ENCODE results near the gene NMS.

DNA sequence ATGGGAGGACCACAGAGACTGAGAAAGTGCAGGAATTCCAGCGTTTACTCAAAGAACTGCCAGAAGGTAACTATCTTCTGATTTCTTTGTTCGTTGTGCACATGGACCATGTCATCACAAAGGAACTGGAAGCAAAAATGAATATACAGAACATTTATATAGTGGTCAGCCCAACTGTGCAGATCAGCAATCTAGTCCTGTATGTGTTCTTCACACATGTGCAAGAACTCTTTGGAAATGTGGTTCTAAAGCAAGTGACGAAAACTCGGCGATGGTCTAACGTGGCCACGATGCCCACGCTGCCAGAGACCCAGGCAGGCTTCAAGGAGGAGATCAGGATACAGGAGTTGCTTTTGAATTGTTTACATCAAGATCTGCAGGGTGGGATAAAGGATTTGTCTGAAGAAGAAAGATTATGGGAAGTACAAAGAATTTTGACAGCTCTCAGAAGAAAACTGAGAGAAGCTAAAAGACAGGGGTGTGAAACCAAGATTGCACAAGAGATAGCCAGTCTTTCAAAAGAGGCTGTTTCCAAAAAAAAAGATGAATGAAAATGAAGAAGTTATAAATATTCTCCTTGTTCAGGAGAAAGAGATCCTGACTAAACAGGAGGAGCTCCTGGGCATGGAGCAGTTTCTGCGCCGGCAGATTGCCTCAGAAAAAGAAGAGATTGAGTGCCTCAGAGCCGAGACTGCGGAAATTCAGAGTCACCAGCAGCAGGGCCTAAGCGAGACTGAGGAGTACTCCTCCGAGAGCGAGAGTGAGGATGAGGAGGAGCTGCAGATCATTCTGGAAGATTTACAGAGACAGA is 44.5 kb upstream of the NMS start:
- TF ChIP-seq, protein P1, sequence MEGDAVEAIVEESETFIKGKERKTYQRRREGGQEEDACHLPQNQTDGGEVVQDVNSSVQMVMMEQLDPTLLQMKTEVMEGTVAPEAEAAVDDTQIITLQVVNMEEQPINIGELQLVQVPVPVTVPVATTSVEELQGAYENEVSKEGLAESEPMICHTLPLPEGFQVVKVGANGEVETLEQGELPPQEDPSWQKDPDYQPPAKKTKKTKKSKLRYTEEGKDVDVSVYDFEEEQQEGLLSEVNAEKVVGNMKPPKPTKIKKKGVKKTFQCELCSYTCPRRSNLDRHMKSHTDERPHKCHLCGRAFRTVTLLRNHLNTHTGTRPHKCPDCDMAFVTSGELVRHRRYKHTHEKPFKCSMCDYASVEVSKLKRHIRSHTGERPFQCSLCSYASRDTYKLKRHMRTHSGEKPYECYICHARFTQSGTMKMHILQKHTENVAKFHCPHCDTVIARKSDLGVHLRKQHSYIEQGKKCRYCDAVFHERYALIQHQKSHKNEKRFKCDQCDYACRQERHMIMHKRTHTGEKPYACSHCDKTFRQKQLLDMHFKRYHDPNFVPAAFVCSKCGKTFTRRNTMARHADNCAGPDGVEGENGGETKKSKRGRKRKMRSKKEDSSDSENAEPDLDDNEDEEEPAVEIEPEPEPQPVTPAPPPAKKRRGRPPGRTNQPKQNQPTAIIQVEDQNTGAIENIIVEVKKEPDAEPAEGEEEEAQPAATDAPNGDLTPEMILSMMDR (IDR thresholded peaks at IDR 0.05) = no peak
- TF ChIP-seq JUNB (IDR thresholded peaks at IDR 0.05) (no peak), CHD2 (IDR thresholded peaks at IDR 0.05; ENCODE audit: low read length, partially characterized antibody) (no peak), EP300 (IDR thresholded peaks at IDR 0.05) (no peak)

All from A549 (cell line).